ENCODE data around the gene BEGAIN. TPM values are rescaled to one million over a fixed set of nuclear protein-coding genes. Genes with fewer than 3 reads are reported as not detected.

BEGAIN gene
- total RNA-seq, 2 donors from 2014 or later = 2.5 to 5.1 TPM

DNA sequence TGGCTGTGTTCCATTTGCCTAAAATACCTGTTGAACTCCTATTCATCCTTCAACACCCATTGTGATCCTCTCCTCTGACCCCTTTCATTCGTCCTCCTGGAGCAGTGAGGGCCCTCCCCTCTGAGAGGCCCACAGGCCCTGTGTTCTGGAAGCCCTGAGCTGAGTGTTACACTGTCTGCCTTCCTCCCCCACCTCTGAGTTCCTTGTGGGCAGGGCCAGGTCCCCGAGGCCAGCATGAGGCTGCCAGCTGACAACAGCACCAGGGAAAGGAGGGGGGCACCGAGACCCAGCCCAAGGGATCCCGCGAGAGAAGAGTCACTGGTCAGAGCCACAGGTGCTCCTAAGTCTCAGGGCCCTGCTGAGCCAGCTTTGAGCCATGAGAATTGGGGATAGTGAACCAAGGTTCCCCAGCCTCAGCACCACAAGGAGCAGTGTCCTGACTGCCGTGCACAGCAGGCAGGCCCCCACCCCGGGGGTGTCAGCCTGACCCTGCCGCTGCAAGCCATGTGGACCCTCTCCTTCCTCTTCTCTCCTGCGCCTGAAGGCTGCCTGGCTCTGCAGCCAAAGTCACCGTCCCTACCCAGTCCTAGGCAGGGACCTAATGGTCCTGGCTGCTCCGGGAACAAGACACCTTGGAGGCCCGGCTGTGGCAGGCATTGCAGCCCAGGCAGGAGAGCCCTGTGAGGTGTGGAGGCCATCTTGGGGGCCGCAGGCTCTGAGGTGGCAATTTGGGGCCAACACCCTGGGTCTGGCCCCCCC is 52.5 kb downstream of the BEGAIN start:
- intact Hi-C loops (cut with DNase I) = no loop called here
- Histone ChIP-seq H3K4me1 (replicated peaks) (no peaks in the 10 kb centered on the region), H3K4me3 (no peak overlapping the region), H3K9me3 (no peaks in the 10 kb centered on the region), H3K27ac (no peak overlapping the region), H3K27me3 (replicated peaks; ENCODE audit: insufficient read depth) (no peaks in the 10 kb centered on the region), H3K36me3 (no peaks in the 10 kb centered on the region)
- DNase-seq (ENCODE audit: low spot score) = no peak
- WGBS = 80% methylated on average over 13 of the region's 13 CpGs
- TF ChIP-seq POLR2A (IDR thresholded peaks at IDR 0.05) (no peak), POLR2AphosphoS5 (IDR thresholded peaks at IDR 0.05) (no peak)
- TF ChIP-seq, protein P1, sequence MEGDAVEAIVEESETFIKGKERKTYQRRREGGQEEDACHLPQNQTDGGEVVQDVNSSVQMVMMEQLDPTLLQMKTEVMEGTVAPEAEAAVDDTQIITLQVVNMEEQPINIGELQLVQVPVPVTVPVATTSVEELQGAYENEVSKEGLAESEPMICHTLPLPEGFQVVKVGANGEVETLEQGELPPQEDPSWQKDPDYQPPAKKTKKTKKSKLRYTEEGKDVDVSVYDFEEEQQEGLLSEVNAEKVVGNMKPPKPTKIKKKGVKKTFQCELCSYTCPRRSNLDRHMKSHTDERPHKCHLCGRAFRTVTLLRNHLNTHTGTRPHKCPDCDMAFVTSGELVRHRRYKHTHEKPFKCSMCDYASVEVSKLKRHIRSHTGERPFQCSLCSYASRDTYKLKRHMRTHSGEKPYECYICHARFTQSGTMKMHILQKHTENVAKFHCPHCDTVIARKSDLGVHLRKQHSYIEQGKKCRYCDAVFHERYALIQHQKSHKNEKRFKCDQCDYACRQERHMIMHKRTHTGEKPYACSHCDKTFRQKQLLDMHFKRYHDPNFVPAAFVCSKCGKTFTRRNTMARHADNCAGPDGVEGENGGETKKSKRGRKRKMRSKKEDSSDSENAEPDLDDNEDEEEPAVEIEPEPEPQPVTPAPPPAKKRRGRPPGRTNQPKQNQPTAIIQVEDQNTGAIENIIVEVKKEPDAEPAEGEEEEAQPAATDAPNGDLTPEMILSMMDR (IDR thresholded peaks at IDR 0.05) = no peak

DNA sequence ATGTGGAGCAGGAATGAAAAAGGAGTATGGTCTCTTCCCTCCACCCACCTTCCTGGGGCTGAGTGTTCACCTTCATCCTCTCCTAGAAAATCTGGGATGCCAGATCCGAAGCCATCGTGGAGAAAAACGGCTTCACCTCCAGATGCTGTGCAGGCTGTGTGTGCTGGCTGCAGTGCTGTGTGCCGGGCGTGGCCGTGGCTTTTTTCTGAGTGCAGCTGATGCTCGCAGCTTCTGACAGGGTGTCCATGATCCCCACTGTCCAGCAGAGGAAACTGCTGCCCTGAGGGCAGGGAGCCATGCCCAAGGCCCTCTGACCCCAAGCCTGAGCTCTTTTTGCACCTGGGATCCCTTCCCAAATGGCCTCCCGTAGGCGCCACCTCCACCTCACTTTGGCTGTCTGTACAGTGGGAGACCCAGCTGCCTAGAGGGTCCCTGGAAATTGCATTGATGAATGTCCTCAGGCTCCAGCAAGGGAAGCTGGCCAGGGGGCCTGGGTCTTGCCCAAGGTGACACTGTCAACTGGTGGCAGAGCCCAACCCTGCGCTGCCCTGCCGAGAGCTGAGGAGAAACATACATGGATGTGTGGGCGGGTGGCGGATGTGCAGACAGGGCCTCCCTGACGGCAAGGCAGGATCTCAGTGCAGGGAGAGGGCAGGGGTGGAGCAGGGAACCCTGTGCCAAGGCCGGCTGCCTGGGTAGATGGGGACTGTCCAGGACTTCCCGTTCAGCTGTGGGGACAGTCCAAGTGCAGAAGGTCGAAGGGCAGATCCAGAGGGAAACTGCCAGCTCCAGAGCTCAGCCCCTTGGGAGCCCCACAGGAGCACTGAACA is 53.3 kb downstream of the BEGAIN start:
- Histone ChIP-seq H3K36me3 (no peaks in the 10 kb centered on the region), H3K27me3 (replicated peaks; ENCODE audit: insufficient read depth) (no peaks in the 10 kb centered on the region), H3K4me3 (no peak overlapping the region), H3K4me1 (replicated peaks) (no peaks in the 10 kb centered on the region), H3K27ac (no peak overlapping the region), H3K9me3 (no peaks in the 10 kb centered on the region)
- WGBS = 40% methylated on average over 17 of the region's 17 CpGs
- intact Hi-C loops (cut with DNase I) = no loop called here
- peak; percentile 3 for DNase-seq (ENCODE audit: low spot score)
- no peak for TF ChIP-seq POLR2A (IDR thresholded peaks at IDR 0.05)
- TF ChIP-seq, protein P1 (IDR thresholded peaks at IDR 0.05) = no peak
- no peak for TF ChIP-seq POLR2AphosphoS5 (IDR thresholded peaks at IDR 0.05)

DNA sequence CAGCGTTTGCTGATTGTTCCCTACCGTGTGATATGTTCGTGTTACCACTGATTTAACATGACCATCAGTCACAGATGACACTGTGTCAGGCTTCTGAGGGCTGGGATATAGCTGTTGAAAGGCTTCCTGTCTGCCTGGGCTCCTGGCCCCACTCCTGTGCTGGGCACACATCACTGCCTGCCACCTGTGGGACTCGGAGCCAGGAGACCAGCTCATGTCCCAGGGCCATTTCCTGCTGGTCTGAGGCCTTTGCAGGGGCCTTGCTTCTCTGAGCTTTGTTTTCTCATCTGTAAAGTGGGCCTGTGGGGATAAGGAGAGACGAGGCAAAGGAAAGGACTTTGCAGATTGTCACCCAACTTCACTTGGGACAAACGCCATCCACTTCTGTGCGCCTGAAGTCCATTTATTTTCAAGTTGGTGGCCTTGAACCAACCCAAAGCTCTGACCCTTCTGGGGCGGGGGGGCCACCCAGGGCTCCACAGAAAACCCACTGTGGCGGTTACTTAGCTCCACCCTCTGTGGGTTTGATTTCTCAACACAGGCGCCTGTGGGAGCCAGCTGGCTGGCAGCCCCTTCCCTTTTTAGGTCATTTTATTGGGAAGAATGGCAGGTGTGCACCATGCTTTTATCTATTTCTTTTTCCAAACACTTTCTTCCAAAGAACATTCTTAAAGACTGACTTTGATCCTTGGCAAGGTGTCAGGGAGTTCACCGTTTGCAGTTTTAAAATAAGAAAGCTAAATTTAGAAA is 54.1 kb downstream of the BEGAIN start:
- WGBS = 43% methylated on average over 11 of the region's 11 CpGs
- peak; percentile 55 for DNase-seq (ENCODE audit: low spot score)
- TF ChIP-seq, protein P1 (IDR thresholded peaks at IDR 0.05) = no peak
- TF ChIP-seq POLR2A (IDR thresholded peaks at IDR 0.05) (no peak), POLR2AphosphoS5 (IDR thresholded peaks at IDR 0.05) (peak; percentile 49)

DNA sequence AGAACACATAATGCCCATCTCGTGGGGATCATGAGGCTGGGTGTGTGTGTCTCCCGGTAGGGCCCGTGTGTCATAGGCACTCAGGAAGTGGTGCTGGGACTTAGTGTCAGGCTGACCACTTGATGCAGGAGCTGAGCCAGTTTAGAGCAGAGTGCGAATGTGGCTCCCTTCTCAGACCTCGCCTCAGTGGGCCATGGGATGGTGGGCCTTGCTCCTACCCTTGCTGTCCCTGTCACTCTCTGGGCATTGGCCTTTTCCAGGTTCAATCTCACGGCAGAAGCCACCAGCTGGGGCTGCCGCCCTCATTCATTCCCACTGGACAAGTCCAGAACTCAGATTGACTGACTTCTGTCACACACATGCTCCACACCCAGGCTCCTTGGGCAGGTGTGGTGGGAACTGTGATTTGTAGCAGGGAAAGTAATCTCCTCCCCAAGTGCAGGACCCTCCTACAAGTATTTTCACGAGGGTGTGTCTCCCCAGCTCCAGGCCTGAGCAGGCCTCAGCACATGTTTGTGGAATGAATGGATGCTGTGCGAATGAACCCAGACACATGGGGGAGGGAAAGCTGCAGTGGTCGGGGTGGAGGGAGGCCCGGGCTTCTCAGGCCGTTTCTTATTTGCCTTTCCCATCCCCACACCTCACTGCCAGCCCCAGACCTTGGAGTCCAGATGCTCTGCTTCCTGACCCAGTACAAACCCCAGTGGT is 54.9 kb downstream of the BEGAIN start:
- intact Hi-C loops (cut with DNase I) = no loop called here
- H3K27ac ChIP-seq = no peak overlapping the region
- H3K27me3 ChIP-seq (replicated peaks; ENCODE audit: insufficient read depth) = no peaks in the 10 kb centered on the region
- no peaks in the 10 kb centered on the region for H3K4me1 ChIP-seq (replicated peaks)
- TF ChIP-seq, protein P1 (IDR thresholded peaks at IDR 0.05) = no peak
- TF ChIP-seq POLR2AphosphoS5 (IDR thresholded peaks at IDR 0.05) (no peak), POLR2A (IDR thresholded peaks at IDR 0.05) (no peak)
- 70% methylated on average over 12 of the region's 12 CpGs for WGBS
- no peaks in the 10 kb centered on the region for H3K36me3 ChIP-seq
- no peak overlapping the region for H3K4me3 ChIP-seq
- no peak for DNase-seq (ENCODE audit: low spot score)
- no peaks in the 10 kb centered on the region for H3K9me3 ChIP-seq

More for the DNA sequence above, 54.1 kb downstream of the BEGAIN start:
- no peaks in the 10 kb centered on the region for H3K9me3 ChIP-seq
- H3K27ac ChIP-seq = no peak overlapping the region
- no peaks in the 10 kb centered on the region for H3K27me3 ChIP-seq (replicated peaks; ENCODE audit: insufficient read depth)
- no peaks in the 10 kb centered on the region for H3K36me3 ChIP-seq
- H3K4me3 ChIP-seq = no peak overlapping the region
- H3K4me1 ChIP-seq (replicated peaks) = no peaks in the 10 kb centered on the region
- intact Hi-C loops (cut with DNase I) = no loop called here

Data from prostate gland (tissue), 2 donors.